A549 treated with AZD2906 at 1 μM for 4 hours (cell line): ENCODE measurements around the gene SHROOM1. TPM values are rescaled to one million over a fixed set of nuclear protein-coding genes. Genes with fewer than 3 reads are reported as not detected.

ENCODE experiments used
- total RNA-seq: library from RNA; stranded (reverse); fragments of 200-300 nt; extraction: Qiagen RNA extraction; gene quantifications from 5 replicates; pipeline ENCODE4 v1.2.3, GENCODE V29; 2022

SHROOM1 gene
- total RNA-seq, result 7.2 to 10.4 TPM (median 10.0 TPM) in 5 replicates

GRCh38 chr5:132830436-132831094 lies at the start of gene SHROOM1:
TSS of gene SHROOM1 (minus strand) at chr5:132830647. CDS start at chr5:132826140, 4,507 bp downstream.

DNA sequence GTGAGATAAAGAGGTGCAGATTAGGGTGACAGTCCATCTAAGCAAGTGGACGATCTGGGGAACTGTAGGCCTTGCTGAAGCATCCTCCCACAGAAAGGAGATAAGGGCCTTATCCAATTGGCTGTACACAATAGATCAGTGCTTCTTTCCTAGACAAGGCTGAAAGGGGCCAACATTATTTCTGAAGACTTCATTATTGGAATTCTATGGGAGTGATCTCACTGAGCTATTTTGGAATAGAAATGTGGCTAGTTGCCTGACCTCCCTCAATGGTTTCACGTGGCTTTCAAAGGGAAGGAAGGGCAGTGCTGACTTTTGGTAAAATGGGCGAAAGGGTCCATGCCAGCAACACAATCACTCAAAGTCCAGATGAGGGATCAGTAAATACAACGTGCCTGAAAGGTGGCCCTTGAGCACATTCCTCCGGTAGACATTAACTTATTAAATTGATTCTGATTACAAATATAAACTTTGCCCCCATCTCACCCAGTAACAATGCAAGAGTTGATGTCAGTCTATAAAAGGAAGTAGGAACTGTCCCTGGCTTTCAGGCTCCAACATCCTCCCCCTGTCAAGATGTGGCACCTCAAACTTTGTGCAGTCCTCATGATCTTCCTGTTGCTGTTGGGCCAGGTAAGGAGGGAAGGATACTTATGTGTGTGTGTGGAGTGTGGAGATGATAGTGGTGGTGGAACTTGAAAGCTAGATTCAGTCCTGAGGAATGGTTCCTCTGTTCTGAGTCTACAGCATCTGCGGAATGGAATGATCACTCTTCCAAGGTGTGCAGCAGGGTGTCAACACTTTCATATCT lies 42.9 kb upstream of the SHROOM1 start, which contains the start of gene LEAP2:
Gene LEAP2 (plus strand): TSS at position 550 of the 811 bp plus-strand sequence. CDS start 27 bp downstream, at position 577.

GRCh38 chr5:132866342-132867045 lies 36.0 kb upstream of the SHROOM1 start, which contains the start of the genes GDF9 and UQCRQ:
TSS of gene GDF9 (minus strand) at chr5:132866469. CDS start at chr5:132864533, 1,936 bp downstream.
TSS of gene UQCRQ (plus strand) at chr5:132866642. CDS start at chr5:132866882, 240 bp downstream.

GRCh38 chr5:132812781-132813598 lies 17.5 kb downstream of the SHROOM1 start, which contains the start of gene SOWAHA:
TSS of gene SOWAHA (plus strand) at chr5:132813302. CDS start at chr5:132813622, 320 bp downstream.

GRCh38 chr5:132777209-132778069 lies 53.0 kb downstream of the SHROOM1 start, which contains the start of gene SEPTIN8:
TSS of gene SEPTIN8 (minus strand) at chr5:132777239. CDS start at chr5:132777137, 102 bp downstream.

Other genes starting within 250 kb of the SHROOM1 start
- 0.08 to 0.10 TPM in 2 of 5 replicates, not detected in the others for gene IL13, start 172.5 kb downstream of the SHROOM1 start, total RNA-seq
- not detected in 5 replicates for gene IL4, start 156.7 kb downstream of the SHROOM1 start, total RNA-seq
- 5.9 to 10.5 TPM (median 8.2 TPM) in 5 replicates for gene KIF3A, start 93.1 kb downstream of the SHROOM1 start, total RNA-seq
- gene CCNI2, start 83.2 kb downstream of the SHROOM1 start, total RNA-seq, result 0.07 to 0.26 TPM (median 0.10 TPM) in 4 of 5 replicates, not detected in the other
- 17.8 to 21.9 TPM (median 19.3 TPM) in 5 replicates for gene SEPTIN8, start 53.4 kb downstream of the SHROOM1 start, total RNA-seq
- 0.08 to 0.16 TPM (median 0.10 TPM) in 5 replicates for gene SOWAHA, start 17.3 kb downstream of the SHROOM1 start, total RNA-seq
- 0.19 to 0.31 TPM (median 0.25 TPM) in 5 replicates for gene GDF9, start 35.8 kb upstream of the SHROOM1 start, total RNA-seq
- gene UQCRQ, start 36.0 kb upstream of the SHROOM1 start, total RNA-seq, result 340 to 546 TPM (median 496 TPM) in 5 replicates
- gene LEAP2, start 43.0 kb upstream of the SHROOM1 start, total RNA-seq, result 0.43 to 1.2 TPM (median 0.65 TPM) in 5 replicates
- 18.9 to 27.3 TPM (median 24.8 TPM) in 5 replicates for gene AFF4, start 133.0 kb upstream of the SHROOM1 start, total RNA-seq
- 25.5 to 31.8 TPM (median 27.0 TPM) in 5 replicates for gene ZCCHC10, start 195.9 kb upstream of the SHROOM1 start, total RNA-seq
- gene HSPA4, start 221.4 kb upstream of the SHROOM1 start, total RNA-seq, result 139 to 165 TPM (median 164 TPM) in 5 replicates